Measurements from ENCODE around the gene MOV10. TPM values are rescaled to one million over a fixed set of nuclear protein-coding genes. Genes with fewer than 3 reads are reported as not detected.

Gene MOV10
- total and polyA plus RNA-seq, 10 of the 15 experiments (the other 5 are each of a cell fraction or from before 2014, with no cell fraction given) = 21.0 to 80.3 (median 49.8) TPM

DNA sequence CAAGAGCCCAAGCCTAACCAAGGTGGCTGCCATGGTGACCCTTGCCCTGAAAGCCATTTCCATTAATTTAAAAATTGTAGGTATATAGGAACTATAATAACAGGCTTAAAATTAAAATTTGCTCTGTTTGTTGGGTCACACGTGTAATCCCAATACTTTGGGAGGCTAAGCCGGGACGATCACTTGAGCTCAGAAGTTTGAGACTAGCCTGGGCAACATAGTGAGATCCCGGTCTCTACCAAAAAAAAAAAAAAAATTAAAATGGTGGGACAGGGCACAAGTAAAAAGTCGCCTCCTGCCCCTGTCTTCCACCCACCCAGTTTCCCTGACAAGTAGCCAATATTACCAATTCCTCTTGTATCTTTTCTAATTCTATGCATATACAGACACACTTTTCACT lies 48.3 kb upstream of the MOV10 start:
- ChIA-PET CTCF (interaction anchor here (1.6 kb wide), 1 partner anchor 234 kb away, joined by 5 read pairs; no protein-coding TSS in a partner anchor), POLR2A (interaction anchor here (0.7 to 1.0 kb wide), 4 partner anchors 8 to 79 kb away, joined by 3 to 5 read pairs (median 4); no protein-coding TSS in a partner anchor), SMC1A (ENCODE audit: uncharacterized antibody, unreplicated experiment) (interaction anchor here (0.7 to 3.0 kb wide), 2 partner anchors 10 to 45 kb away, joined by 4 to 24 read pairs; no protein-coding TSS in a partner anchor), RAD21 (ENCODE audit: unreplicated experiment) (interaction anchor here (1.6 kb wide), 1 partner anchor 48 kb away, joined by 5 read pairs; the partner anchor contains the start of gene MOV10)
- no peaks in the 10 kb centered on the region for H3K9me3 ChIP-seq (replicated peaks; ENCODE audit: control insufficient read depth, insufficient read depth, low read length)
- peaks cover 0 to 16% of the 10 kb centered on the region in 2 experiments for H3K36me3 ChIP-seq (ENCODE audit: control insufficient read depth in 2 of 2, insufficient read depth in 2 of 2, low read length in 1 of 2)
- ATAC-seq (no peak), FAIRE-seq (no peak), DNase-seq (ENCODE audit: low read depth, low spot score) (no peak)
- 83% methylated on average over 5 of the region's 5 CpGs for WGBS (ENCODE audit: insufficient coverage, insufficient replicate concordance, low lambda C conversion rate, missing lambda C conversion rate)
- H2AFZ ChIP-seq (ENCODE audit: control insufficient read depth, low read depth, low read length) = no peak overlapping the region
- 0 out of 2 replicates have a peak overlapping the region, but pooled peaks have one; percentile 12 for H3K4me2 ChIP-seq (ENCODE audit: control insufficient read depth, insufficient read depth)
- intact Hi-C loops (cut with micrococcal nuclease; ENCODE audit: unreplicated experiment) = no loop called here
- BruUV-seq (replicated peaks) = no TSS peak
- in situ Hi-C loops (cut with MboI) = no loop called here
- H4K20me1 ChIP-seq (ENCODE audit: control insufficient read depth, insufficient read depth) = peaks cover 7% of the 10 kb centered on the region
- no peak overlapping the region for H3K27ac ChIP-seq (ENCODE audit: control insufficient read depth, insufficient read depth)
- no peak for TF ChIP-seq EZH2 (IDR thresholded peaks at IDR 0.05; ENCODE audit: borderline replicate concordance, control insufficient read depth, low read depth, low read length)
- TF ChIP-seq, protein P1, sequence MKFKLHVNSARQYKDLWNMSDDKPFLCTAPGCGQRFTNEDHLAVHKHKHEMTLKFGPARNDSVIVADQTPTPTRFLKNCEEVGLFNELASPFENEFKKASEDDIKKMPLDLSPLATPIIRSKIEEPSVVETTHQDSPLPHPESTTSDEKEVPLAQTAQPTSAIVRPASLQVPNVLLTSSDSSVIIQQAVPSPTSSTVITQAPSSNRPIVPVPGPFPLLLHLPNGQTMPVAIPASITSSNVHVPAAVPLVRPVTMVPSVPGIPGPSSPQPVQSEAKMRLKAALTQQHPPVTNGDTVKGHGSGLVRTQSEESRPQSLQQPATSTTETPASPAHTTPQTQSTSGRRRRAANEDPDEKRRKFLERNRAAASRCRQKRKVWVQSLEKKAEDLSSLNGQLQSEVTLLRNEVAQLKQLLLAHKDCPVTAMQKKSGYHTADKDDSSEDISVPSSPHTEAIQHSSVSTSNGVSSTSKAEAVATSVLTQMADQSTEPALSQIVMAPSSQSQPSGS (IDR thresholded peaks at IDR 0.05; ENCODE audit: low read length) = no peak
- TF ChIP-seq, protein P2, sequence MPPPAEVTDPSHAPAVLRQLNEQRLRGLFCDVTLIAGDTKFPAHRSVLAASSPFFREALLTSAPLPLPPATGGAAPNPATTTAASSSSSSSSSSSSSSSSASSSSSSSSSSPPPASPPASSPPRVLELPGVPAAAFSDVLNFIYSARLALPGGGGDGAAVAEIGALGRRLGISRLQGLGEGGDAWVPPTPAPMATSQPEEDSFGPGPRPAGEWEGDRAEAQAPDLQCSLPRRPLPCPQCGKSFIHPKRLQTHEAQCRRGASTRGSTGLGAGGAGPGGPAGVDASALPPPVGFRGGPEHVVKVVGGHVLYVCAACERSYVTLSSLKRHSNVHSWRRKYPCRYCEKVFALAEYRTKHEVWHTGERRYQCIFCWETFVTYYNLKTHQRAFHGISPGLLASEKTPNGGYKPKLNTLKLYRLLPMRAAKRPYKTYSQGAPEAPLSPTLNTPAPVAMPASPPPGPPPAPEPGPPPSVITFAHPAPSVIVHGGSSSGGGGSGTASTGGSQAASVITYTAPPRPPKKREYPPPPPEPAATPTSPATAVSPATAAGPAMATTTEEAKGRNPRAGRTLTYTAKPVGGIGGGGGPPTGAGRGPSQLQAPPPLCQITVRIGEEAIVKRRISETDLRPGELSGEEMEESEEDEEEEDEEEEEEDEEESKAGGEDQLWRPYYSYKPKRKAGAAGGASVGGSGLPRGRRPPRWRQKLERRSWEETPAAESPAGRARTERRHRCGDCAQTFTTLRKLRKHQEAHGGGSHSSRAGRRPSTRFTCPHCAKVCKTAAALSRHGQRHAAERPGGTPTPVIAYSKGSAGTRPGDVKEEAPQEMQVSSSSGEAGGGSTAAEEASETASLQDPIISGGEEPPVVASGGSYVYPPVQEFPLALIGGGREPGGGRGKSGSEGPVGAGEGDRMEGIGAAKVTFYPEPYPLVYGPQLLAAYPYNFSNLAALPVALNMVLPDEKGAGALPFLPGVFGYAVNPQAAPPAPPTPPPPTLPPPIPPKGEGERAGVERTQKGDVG (CRISPR knock-in tag; IDR thresholded peaks at IDR 0.05) = no peak
- no peak for TF ChIP-seq TCF7 (IDR thresholded peaks at IDR 0.05; ENCODE audit: borderline replicate concordance)
- no peak for TF ChIP-seq JUNB (IDR thresholded peaks at IDR 0.05)
- no peak for TF ChIP-seq POLR2A (IDR thresholded peaks at IDR 0.05; ENCODE audit: low read depth, low read length)
- no peak for TF ChIP-seq SUPT20H (IDR thresholded peaks at IDR 0.05; ENCODE audit: borderline replicate concordance, control insufficient read depth, low read depth, low read length)
- TF ChIP-seq CREB1 (IDR thresholded peaks at IDR 0.05; ENCODE audit: low read depth) = no peak
- TF ChIP-seq MYB (IDR thresholded peaks at IDR 0.05; ENCODE audit: borderline replicate concordance, low read depth, low read length) = no peak
- no peak for TF ChIP-seq SREBF2 (IDR thresholded peaks at IDR 0.05; ENCODE audit: low read length)
- no peak for TF ChIP-seq ASH2L (IDR thresholded peaks at IDR 0.05; ENCODE audit: borderline replicate concordance, low read depth)
- TF ChIP-seq TBL1XR1 (IDR thresholded peaks at IDR 0.05; ENCODE audit: low read depth, low read length) = no peak
- no peak for TF ChIP-seq YY1 (IDR thresholded peaks at IDR 0.05; ENCODE audit: low read depth, low read length)
- TF ChIP-seq SUZ12 (IDR thresholded peaks at IDR 0.05; ENCODE audit: unreplicated experiment) = no peak
- no peak for TF ChIP-seq RAD51 (IDR thresholded peaks at IDR 0.05)
- no peak for TF ChIP-seq SIX5 (IDR thresholded peaks at IDR 0.05; ENCODE audit: low read depth, low read length, severe bottlenecking)
- no peak for TF ChIP-seq KDM1A (IDR thresholded peaks at IDR 0.05; ENCODE audit: borderline replicate concordance)
- TF ChIP-seq YBX1 (IDR thresholded peaks at IDR 0.05) = no peak
- no peak for TF ChIP-seq NFXL1 (IDR thresholded peaks at IDR 0.05; ENCODE audit: borderline replicate concordance)
- no peak overlapping the region for H3K4me3 ChIP-seq
- peaks cover 92% of the 10 kb centered on the region for H3K79me2 ChIP-seq (ENCODE audit: control insufficient read depth, insufficient read depth, low read length)
- H3K4me1 ChIP-seq (ENCODE audit: control insufficient read depth, insufficient read depth, low read length) = peaks cover 7% of the 10 kb centered on the region; the same call in 1 of the 2 replicates
- H3K9ac ChIP-seq (ENCODE audit: control insufficient read depth, insufficient read depth, low read length) = no peak overlapping the region
- H3K27me3 ChIP-seq (replicated peaks in 1 of 2; ENCODE audit: control insufficient read depth in 2 of 2, insufficient read depth in 2 of 2, low read length in 1 of 2) = no peaks in the 10 kb centered on the region

Measured in GM12878 (cell line).